Activated CD8-positive, alpha-beta memory T cell treated with anti-CD3 and anti-CD28 coated beads, Interleukin-2, amount 50 U/mL, for 4 hours (primary cell): ENCODE results near the gene GNS.
"Not testable (repeated sequence)": the region's sequence is repeated elsewhere in the genome, so short reads cannot be mapped to it uniquely, and the experiment has no call there.

Experiments used
- DNase-seq: peaks from one replicate; pipeline ENCODE4 v3.0.0-alpha.2; 2020

Gene GNS

GRCh38 chr12:64694130-64695040, 64.8 kb downstream of the GNS start:
- DNase-seq = no peak

GRCh38 chr12:64691795-64692583, 67.2 kb downstream of the GNS start:
- DNase-seq = no peak

GRCh38 chr12:64691227-64691794, 67.9 kb downstream of the GNS start:
- no peak for DNase-seq

- not testable (repeated sequence) for DNase-seq
Observed at GRCh38 chr12:64690236-64690635, 69.0 kb downstream of the GNS start.

- no peak for DNase-seq
Observed at GRCh38 chr12:64688715-64689114, 70.5 kb downstream of the GNS start.

GRCh38 chr12:64688219-64688618, 71.0 kb downstream of the GNS start:
- no peak for DNase-seq

- no peak for DNase-seq
Observed at GRCh38 chr12:64687816-64688215, 71.4 kb downstream of the GNS start.

- no peak for DNase-seq
Observed at GRCh38 chr12:64685605-64686004, 73.6 kb downstream of the GNS start.

GRCh38 chr12:64685050-64685449, 74.2 kb downstream of the GNS start:
- no peak for DNase-seq

- no peak for DNase-seq
Observed at GRCh38 chr12:64683816-64684543, 75.2 kb downstream of the GNS start.

GRCh38 chr12:64682572-64683277, 76.5 kb downstream of the GNS start:
- no peak for DNase-seq

GRCh38 chr12:64681200-64682052, 77.8 kb downstream of the GNS start:
- DNase-seq = no peak

- DNase-seq = no peak
Observed at GRCh38 chr12:64680235-64680634, 79.0 kb downstream of the GNS start.

GRCh38 chr12:64679487-64680001, 79.7 kb downstream of the GNS start:
- peak; percentile 58 for DNase-seq

- DNase-seq = no peak
Observed at GRCh38 chr12:64678835-64679234, 80.4 kb downstream of the GNS start.

GRCh38 chr12:64678248-64678647, 81.0 kb downstream of the GNS start:
- no peak for DNase-seq

GRCh38 chr12:64675795-64676194, 83.4 kb downstream of the GNS start:
- DNase-seq = no peak

- DNase-seq = peak; percentile 38
Observed at GRCh38 chr12:64674367-64674922, 84.8 kb downstream of the GNS start.

- DNase-seq = no peak
Observed at GRCh38 chr12:64673490-64674169, 85.6 kb downstream of the GNS start.

GRCh38 chr12:64672925-64673409, 86.2 kb downstream of the GNS start:
- DNase-seq = no peak
